HepG2 (cell line): ENCODE results near the gene CHEK2. TPM values are rescaled to one million over a fixed set of nuclear protein-coding genes. Genes with fewer than 3 reads are reported as not detected.

Experiments used
- ATAC-seq: fragments of 200-7000 bp; cut with Tn5 transposase; 3 replicates; pipeline ENCODE4 v1.9.1; 2020; ENCODE audit warnings: mild to moderate bottlenecking, moderate library complexity
- BruUV-seq: library from RNA; stranded (reverse); fragments of 400-500 nt; replicated peaks from 2 replicates; lab custom pipeline; 2021; lab: Mats Ljungman, UMichigan
- CTCF ChIA-PET: fragments of 300-600 bp; formaldehyde crosslinking; extraction: SDS; loops from one replicate; lab custom pipeline; 2021; ENCODE audit warnings: low total read pairs, inconsistent platforms, low intra/inter-chr PET ratio; lab: Yijun Ruan, JAX
- POLR2A ChIA-PET: fragments of 350-600 bp; sonication (Branson Sonifier 250); formaldehyde crosslinking; loops from one replicate; lab custom pipeline; 2020; ENCODE audit warnings: antibody characterized with exemption, inconsistent platforms; lab: Yijun Ruan, JAX
- DNase-seq: peaks from one replicate; pipeline ENCODE4 v3.0.0-alpha.2; 2015; ENCODE audit warnings: low spot score
- FAIRE-seq: peaks from 3 replicates; lab custom pipeline; 2011; peaks lifted over from hg19 to GRCh38; lab: Jason Lieb, UNC
- H2AFZ ChIP-seq: one replicate; pipeline ENCODE4 v1.6.1; 2011; ENCODE audit warnings: low read length, inconsistent platforms
- H3K27ac ChIP-seq: fragments of 300-600 bp; 3 replicates; pipeline ENCODE4 v1.8.0; 2011; ENCODE audit warnings: mixed run types, mild to moderate bottlenecking, mixed read lengths, low read length, inconsistent platforms; ENCODE audit not compliant: insufficient read depth; ENCODE audit errors: extremely low read length
- H3K27me3 ChIP-seq, 2 experiments: fragments of 200-600 bp in 1 of 2; 2 replicates in 1 of 2; 3 replicates in 1 of 2; pipeline versions ENCODE4 v1.6.0 to v1.8.0; 2011; ENCODE audit warnings: low read length in 2 of 2, mild to moderate bottlenecking in 2 of 2, moderate library complexity in 2 of 2, inconsistent platforms in 1 of 2; ENCODE audit not compliant: insufficient read depth in 2 of 2, control insufficient read depth in 1 of 2
- H3K36me3 ChIP-seq, 2 experiments: fragments of 200-600 bp in 1 of 2; replicated peaks in 1 of 2; 2 replicates in 1 of 2; 3 replicates in 1 of 2; pipeline versions ENCODE4 v1.5.1 to v1.8.0; 2011; ENCODE audit warnings: low read length in 2 of 2, inconsistent platforms in 1 of 2; ENCODE audit not compliant: insufficient read depth in 2 of 2, control insufficient read depth in 1 of 2
- H3K4me1 ChIP-seq: 2 replicates; pipeline ENCODE4 v1.5.1; 2012; ENCODE audit warnings: low read length, inconsistent platforms; ENCODE audit not compliant: insufficient read depth
- H3K4me2 ChIP-seq: 2 replicates; pipeline ENCODE4 v1.6.0; 2011; ENCODE audit warnings: low read depth, low read length, inconsistent platforms
- H3K4me3 ChIP-seq, 3 experiments: fragments of 200-600 bp in 1 of 3; sonication (generic), shearing (Covaris generic) in 1 of 3; replicated peaks in 1 of 3; 2 replicates each; pipeline ENCODE4 v1.5.1; 2011 to 2016; ENCODE audit warnings: low read length in 3 of 3, inconsistent platforms in 2 of 3, low read depth in 2 of 3, mild to moderate bottlenecking in 2 of 3, control low read depth in 1 of 3, mixed read lengths in 1 of 3; ENCODE audit not compliant: insufficient read depth in 1 of 3
- H3K79me2 ChIP-seq: one replicate; pipeline ENCODE4 v1.6.1; 2011; ENCODE audit warnings: low read length, inconsistent platforms; ENCODE audit not compliant: insufficient read depth
- H3K9ac ChIP-seq: 2 replicates; pipeline ENCODE4 v1.6.0; 2011; ENCODE audit warnings: mild to moderate bottlenecking, low read depth, low read length, inconsistent platforms; ENCODE audit not compliant: insufficient read depth
- H3K9me3 ChIP-seq: 2 replicates; pipeline ENCODE4 v1.5.1; 2012; ENCODE audit warnings: mild to moderate bottlenecking, low read length
- H4K20me1 ChIP-seq: 2 replicates; pipeline ENCODE4 v1.6.0; 2011; ENCODE audit warnings: inconsistent platforms, mild to moderate bottlenecking, low read length, moderate library complexity; ENCODE audit not compliant: insufficient read depth
- MATR3 ChIP-seq: sonication (generic); formaldehyde crosslinking; IDR thresholded peaks from 2 replicates; pipeline ENCODE4 v1.4.0; 2020; ENCODE audit warnings: missing genetic modification reagents
- ZNF512B ChIP-seq: sonication (generic); formaldehyde crosslinking; IDR thresholded peaks from 2 replicates; pipeline ENCODE4 v1.5.1; 2020; ENCODE audit warnings: missing genetic modification reagents, mild to moderate bottlenecking, borderline replicate concordance
- WGBS: methylation state at CpG from one replicate; pipeline ENCODE4 v1.1.6; 2017; ENCODE audit warnings: low lambda C conversion rate; 5-methylcytosine and 5-hydroxymethylcytosine counted together
- in situ Hi-C: cut with HindIII; loops from 2 replicates; pipeline ENCODE4 v1.10.0; 2017; ENCODE audit warnings: low pct_unique_long_range_greater_than_20kb; ENCODE audit not compliant: extremely low pct_ligation_motif_present
- intact Hi-C: fragments of 100-400 bp; cut with micrococcal nuclease; formaldehyde crosslinking; loops from one replicate; pipeline ENCODE4 v1.10.0; 2022; ENCODE audit not compliant: unreplicated experiment
- polyA plus RNA-seq, 8 experiments: library from polyadenylated mRNA; depleted of rRNA in 3 of 8; stranded (reverse) in 7 of 8; unstranded in 1 of 8; fragments of >200 nt; fragmentation: Illumina TruSeq in 4 of 8; extraction: Trizol in 4 of 8; gene quantifications; 2 replicates each; pipeline versions ENCODE4 v1.2.1 to v1.2.3, GENCODE V29; 2011 to 2016; ENCODE audit warnings: low read depth in 4 of 8, missing spikeins in 1 of 8, mixed read lengths in 1 of 8; ENCODE audit not compliant: insufficient read depth in 1 of 8
- total RNA-seq, 5 experiments: library from RNA; depleted of rRNA; stranded (reverse); fragments of >200 nt; fragmentation: Illumina TruSeq; extraction: Trizol; gene quantifications; 2 replicates each; pipeline ENCODE4 v1.2.3, GENCODE V29; 2016; ENCODE audit warnings: low read depth in 1 of 5

CHEK2 gene
- total and polyA plus RNA-seq, 2 of the 13 experiments (the other 11 are each of a cell fraction or from before 2014, with no cell fraction given) = 27.0 to 40.5 TPM

- CTCF ChIA-PET = no interaction called here
- WGBS = 98% methylated on average over 10 of the region's 10 CpGs
These were observed 12.9 kb downstream of the CHEK2 start for GRCh38 chr22:28728621-28729313.

More at GRCh38 chr22:28728621-28729313, 12.9 kb downstream of the CHEK2 start:
- FAIRE-seq (no peak), DNase-seq (no peak)
- Histone ChIP-seq H3K9me3 (no peaks in the 10 kb centered on the region), H3K27me3 (no peaks in the 10 kb centered on the region), H3K4me3 (no peak overlapping the region), H3K36me3 (peaks cover 4 to 38% of the 10 kb centered on the region in 2 experiments; a peak in 3 of 5 replicates), H3K4me1 (no peaks in the 10 kb centered on the region), H3K79me2 (no peaks in the 10 kb centered on the region), H2AFZ (no peak overlapping the region), H4K20me1 (no peaks in the 10 kb centered on the region)
- no TSS peak for BruUV-seq
- in situ Hi-C loops (no loop called here), intact Hi-C loops (no loop called here)
- POLR2A ChIA-PET = interaction anchor here (1.4 kb wide), 1 partner anchor 18 kb away, joined by 3 read pairs; no protein-coding TSS in a partner anchor
- no peak for TF ChIP-seq MATR3 (CRISPR knock-in tag)
- no peak for TF ChIP-seq ZNF512B
- TF ChIP-seq, all 625 proteins: peak for 0
- Histone ChIP-seq H3K4me2 (no peak overlapping the region), H3K27ac (no peak overlapping the region), H3K9ac (no peak overlapping the region)
- no peak for ATAC-seq
